IMR-90 (cell line): Measurements from ENCODE around the gene GPRASP1. TPM values are rescaled to one million over a fixed set of nuclear protein-coding genes. Genes with fewer than 3 reads are reported as not detected.

Experiments used
- ATAC-seq: fragments of 200-7000 bp; cut with Tn5 transposase; 2 replicates; pipeline ENCODE4 v1.9.1; 2020; ENCODE audit warnings: low read depth, mild to moderate bottlenecking, moderate library complexity
- BruUV-seq: library from RNA; stranded (reverse); fragments of 400-500 nt; replicated peaks from 2 replicates; lab custom pipeline; 2021; lab: Mats Ljungman, UMichigan
- CTCF ChIA-PET: fragments of 300-600 bp; formaldehyde crosslinking; extraction: SDS; loops from one replicate; lab custom pipeline; 2021; ENCODE audit warnings: antibody characterized with exemption; lab: Yijun Ruan, JAX
- POLR2A ChIA-PET: fragments of 300-600 bp; sonication (Branson Sonifier 250); formaldehyde crosslinking; loops from one replicate; lab custom pipeline; 2022; ENCODE audit warnings: antibody characterized with exemption; ENCODE audit not compliant: unreplicated experiment; lab: Charles Lee
- DNase-seq: peaks from one replicate; pipeline ENCODE4 v3.0.0; 2013
- H2AFZ ChIP-seq: replicated peaks from 2 replicates; pipeline ENCODE3; 2013; ENCODE audit warnings: low read length, mild to moderate bottlenecking; ENCODE audit not compliant: poor library complexity
- H2AK5ac ChIP-seq: 2 replicates; pipeline ENCODE4 v1.6.1; 2013; ENCODE audit warnings: low read depth, low read length, inconsistent platforms
- H2AK9ac ChIP-seq: replicated peaks from 2 replicates; pipeline ENCODE3; 2013; ENCODE audit warnings: mild to moderate bottlenecking, low read depth, low read length, moderate library complexity; ENCODE audit not compliant: poor library complexity
- H2BK120ac ChIP-seq: 2 replicates; pipeline ENCODE4 v1.6.1; 2013; ENCODE audit warnings: low read depth, low read length, inconsistent platforms
- H2BK15ac ChIP-seq: 3 replicates; pipeline ENCODE4 v1.6.1; 2013; ENCODE audit warnings: low read depth, low read length, inconsistent platforms
- H2BK20ac ChIP-seq: 2 replicates; pipeline ENCODE4 v1.6.1; 2013; ENCODE audit warnings: low read depth, mild to moderate bottlenecking, inconsistent platforms, low read length, moderate library complexity
- H2BK5ac ChIP-seq: 2 replicates; pipeline ENCODE4 v1.6.1; 2013; ENCODE audit warnings: mild to moderate bottlenecking, low read depth, low read length, inconsistent platforms; ENCODE audit not compliant: poor library complexity, severe bottlenecking
- H3K14ac ChIP-seq: replicated peaks from 2 replicates; pipeline ENCODE4 v1.6.1; 2013; ENCODE audit warnings: low read depth, low read length, inconsistent platforms
- H3K18ac ChIP-seq: 2 replicates; pipeline ENCODE4 v1.6.1; 2013; ENCODE audit warnings: low read depth, low read length, control low read depth
- H3K23ac ChIP-seq: 2 replicates; pipeline ENCODE4 v1.6.1; 2013; ENCODE audit warnings: low read depth, low read length, inconsistent platforms
- H3K27ac ChIP-seq: 2 replicates; pipeline ENCODE4 v1.5.1; 2013; ENCODE audit warnings: mild to moderate bottlenecking, control low read depth, low read length; ENCODE audit not compliant: insufficient read depth
- H3K27me3 ChIP-seq: 2 replicates; pipeline ENCODE4 v1.6.1; 2013; ENCODE audit warnings: low read length; ENCODE audit not compliant: control insufficient read depth, insufficient read depth
- H3K36me3 ChIP-seq: 2 replicates; pipeline ENCODE4 v1.6.1; 2013; ENCODE audit warnings: low read length, mixed read lengths; ENCODE audit not compliant: control insufficient read depth, insufficient read depth
- H3K4ac ChIP-seq: 2 replicates; pipeline ENCODE4 v1.6.1; 2013; ENCODE audit warnings: low read depth, low read length, inconsistent platforms
- H3K4me1 ChIP-seq: 2 replicates; pipeline ENCODE4 v1.6.1; 2013; ENCODE audit warnings: low read length, mixed read lengths; ENCODE audit not compliant: control insufficient read depth, insufficient read depth
- H3K4me2 ChIP-seq: 2 replicates; pipeline ENCODE4 v1.6.1; 2013; ENCODE audit warnings: low read depth, mild to moderate bottlenecking, control low read depth, low read length, moderate library complexity
- H3K4me3 ChIP-seq: 2 replicates; pipeline ENCODE4 v1.5.1; 2013; ENCODE audit warnings: low read depth, mild to moderate bottlenecking, control low read depth, low read length, moderate library complexity; ENCODE audit not compliant: insufficient read depth
- H3K56ac ChIP-seq: 2 replicates; pipeline ENCODE4 v1.6.1; 2013; ENCODE audit warnings: low read length, inconsistent platforms; ENCODE audit not compliant: insufficient read depth; ENCODE audit errors: extremely low read depth
- H3K79me1 ChIP-seq, 2 experiments: 2 replicates each; pipeline ENCODE4 v1.6.1; 2013; ENCODE audit warnings: low read length in 2 of 2, inconsistent platforms in 1 of 2, low read depth in 1 of 2
- H3K9ac ChIP-seq: 2 replicates; pipeline ENCODE4 v1.6.1; 2013; ENCODE audit warnings: low read depth, low read length, control low read depth
- H3K9me1 ChIP-seq: 2 replicates; pipeline ENCODE4 v1.6.1; 2013; ENCODE audit warnings: low read length, inconsistent platforms; ENCODE audit not compliant: insufficient read depth
- H3K9me3 ChIP-seq: 2 replicates; pipeline ENCODE4 v1.6.1; 2013; ENCODE audit warnings: low read length; ENCODE audit not compliant: control insufficient read depth, insufficient read depth
- H4K20me1 ChIP-seq: 2 replicates; pipeline ENCODE4 v1.6.1; 2013; ENCODE audit warnings: low read length, inconsistent platforms; ENCODE audit not compliant: insufficient read depth
- H4K5ac ChIP-seq: 2 replicates; pipeline ENCODE4 v1.6.1; 2013; ENCODE audit warnings: mild to moderate bottlenecking, low read depth, low read length, control low read depth
- H4K8ac ChIP-seq, 2 experiments: 2 replicates each; pipeline ENCODE4 v1.6.1; 2013; ENCODE audit warnings: low read depth in 2 of 2, low read length in 2 of 2, control low read depth in 1 of 2, inconsistent platforms in 1 of 2
- H4K91ac ChIP-seq: 2 replicates; pipeline ENCODE4 v1.6.1; 2013; ENCODE audit warnings: low read depth, low read length, inconsistent platforms; ENCODE audit not compliant: insufficient read depth
- BHLHE40 ChIP-seq: fragments of 150-350 bp; IDR thresholded peaks from 2 replicates; pipeline ENCODE4 v1.6.1; 2016; ENCODE audit warnings: mild to moderate bottlenecking, low read depth, low read length
- CEBPB ChIP-seq: IDR thresholded peaks from 2 replicates; pipeline ENCODE4 v1.6.1; 2012; ENCODE audit warnings: low read depth, low read length, improper control_type of control experiment
- CHD1 ChIP-seq: IDR thresholded peaks from 2 replicates; pipeline ENCODE4 v1.6.1; 2012; ENCODE audit warnings: low read depth, low read length, improper control_type of control experiment
- FOS ChIP-seq: fragments of 150-350 bp; IDR thresholded peaks from 2 replicates; pipeline ENCODE4 v1.6.1; 2016; ENCODE audit warnings: low read depth, low read length
- MAZ ChIP-seq: IDR thresholded peaks from 2 replicates; pipeline ENCODE4 v1.6.1; 2012; ENCODE audit warnings: low read depth, mild to moderate bottlenecking, low read length, improper control_type of control experiment, moderate library complexity, borderline replicate concordance
- MXI1 ChIP-seq: IDR thresholded peaks from 2 replicates; pipeline ENCODE4 v1.6.1; 2012; ENCODE audit warnings: low read depth, mild to moderate bottlenecking, low read length, moderate library complexity, borderline replicate concordance
- RAD21 ChIP-seq: IDR thresholded peaks from 2 replicates; pipeline ENCODE4 v1.6.1; 2012; ENCODE audit warnings: low read length, improper control_type of control experiment
- RCOR1 ChIP-seq: IDR thresholded peaks from 2 replicates; pipeline ENCODE4 v1.6.1; 2012; ENCODE audit warnings: mild to moderate bottlenecking, low read length, improper control_type of control experiment; ENCODE audit not compliant: insufficient replicate concordance
- RFX5 ChIP-seq: IDR thresholded peaks from 2 replicates; pipeline ENCODE4 v1.8.0; 2012; ENCODE audit warnings: low read depth, mild to moderate bottlenecking, low read length, moderate library complexity
- WGBS, 2 experiments: methylation state at CpG; one replicate each; pipeline versions ENCODE4 v1.1.5 to v1.1.7; 2013; ENCODE audit warnings: missing lambda C conversion rate in 2 of 2; ENCODE audit not compliant: insufficient read length in 1 of 2; ENCODE audit errors: extremely low coverage in 2 of 2; 5-methylcytosine and 5-hydroxymethylcytosine counted together
- dilution Hi-C: fragments of 300-500 bp; cut with HindIII; formaldehyde crosslinking; loops from one replicate; pipeline ENCODE4 v1.14.3; 2018; ENCODE audit warnings: low sequenced_read_pairs; ENCODE audit not compliant: unreplicated experiment
- in situ Hi-C: fragments of 300-500 bp; cut with MboI; formaldehyde crosslinking; loops from 3 replicates; pipeline ENCODE4 v1.14.3; 2019; ENCODE audit warnings: low sequenced_read_pairs, inconsistent platforms, mixed read lengths
- intact Hi-C: fragments of 100-400 bp; cut with micrococcal nuclease; formaldehyde crosslinking; loops from 2 replicates; pipeline ENCODE4 v1.10.0; 2022
- polyA plus RNA-seq, 3 experiments: library from polyadenylated mRNA; depleted of rRNA; stranded (reverse); fragments of >200 nt; gene quantifications; 2 replicates each; pipeline ENCODE4 v1.2.3, GENCODE V29; 2012; ENCODE audit warnings: low replicate concordance in 1 of 3
- total RNA-seq: library from RNA; depleted of rRNA; stranded (reverse); fragments of >200 nt; gene quantifications from 2 replicates; pipeline ENCODE4 v1.2.3, GENCODE V29; 2012
- TF ChIP-seq, protein P1 (sequence below): conservative IDR thresholded peaks from 2 replicates; pipeline ENCODE4 v1.5.1; 2012; ENCODE audit warnings: mild to moderate bottlenecking, low read depth, low read length, improper control_type of control experiment

The GPRASP1 gene
- total and polyA plus RNA-seq, 2 of the 4 experiments (the other 2 are of a cell fraction) = 1.3 to 1.5 TPM

DNA sequence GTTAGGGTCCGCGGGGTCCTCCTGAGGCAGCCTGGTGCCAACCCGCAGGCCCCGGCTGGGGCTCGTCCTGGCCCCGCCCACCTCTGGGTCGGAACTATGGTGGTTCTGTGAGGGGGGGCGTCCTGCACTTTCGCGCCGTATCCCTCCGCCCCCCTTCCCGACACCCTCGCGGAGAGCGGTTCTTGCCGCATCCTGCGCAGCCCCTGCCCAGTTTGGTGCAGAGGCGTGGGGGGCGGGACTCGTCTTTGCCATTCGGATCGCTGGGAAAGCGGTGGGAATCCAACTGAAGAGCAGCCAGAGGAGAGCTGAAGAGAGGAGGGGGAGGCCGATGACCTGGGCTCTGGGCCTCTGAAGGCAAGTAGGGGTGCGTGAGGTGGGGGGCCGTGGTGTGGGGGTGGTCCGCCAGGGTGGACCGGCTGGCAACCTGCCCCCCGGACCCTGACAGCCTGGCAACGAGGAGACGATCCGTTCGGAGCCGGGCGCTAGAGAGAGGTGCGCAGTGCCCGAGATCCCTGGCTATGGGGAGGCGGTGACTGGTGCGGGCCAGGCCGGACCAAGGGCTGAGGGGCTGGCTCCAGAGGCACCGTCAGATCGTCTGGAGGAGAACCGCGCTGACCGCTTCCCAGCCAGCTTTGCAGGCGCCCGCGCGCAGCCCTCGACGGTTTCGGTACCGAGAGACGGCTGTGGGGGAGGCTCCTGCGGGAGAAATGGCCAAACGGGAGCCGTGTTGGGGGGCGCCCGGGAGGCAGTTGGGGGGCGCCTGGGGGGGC is at the start of gene GPRASP1 (continued):
- TF ChIP-seq, protein P1, sequence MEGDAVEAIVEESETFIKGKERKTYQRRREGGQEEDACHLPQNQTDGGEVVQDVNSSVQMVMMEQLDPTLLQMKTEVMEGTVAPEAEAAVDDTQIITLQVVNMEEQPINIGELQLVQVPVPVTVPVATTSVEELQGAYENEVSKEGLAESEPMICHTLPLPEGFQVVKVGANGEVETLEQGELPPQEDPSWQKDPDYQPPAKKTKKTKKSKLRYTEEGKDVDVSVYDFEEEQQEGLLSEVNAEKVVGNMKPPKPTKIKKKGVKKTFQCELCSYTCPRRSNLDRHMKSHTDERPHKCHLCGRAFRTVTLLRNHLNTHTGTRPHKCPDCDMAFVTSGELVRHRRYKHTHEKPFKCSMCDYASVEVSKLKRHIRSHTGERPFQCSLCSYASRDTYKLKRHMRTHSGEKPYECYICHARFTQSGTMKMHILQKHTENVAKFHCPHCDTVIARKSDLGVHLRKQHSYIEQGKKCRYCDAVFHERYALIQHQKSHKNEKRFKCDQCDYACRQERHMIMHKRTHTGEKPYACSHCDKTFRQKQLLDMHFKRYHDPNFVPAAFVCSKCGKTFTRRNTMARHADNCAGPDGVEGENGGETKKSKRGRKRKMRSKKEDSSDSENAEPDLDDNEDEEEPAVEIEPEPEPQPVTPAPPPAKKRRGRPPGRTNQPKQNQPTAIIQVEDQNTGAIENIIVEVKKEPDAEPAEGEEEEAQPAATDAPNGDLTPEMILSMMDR = no peak
- TF ChIP-seq CHD1 = no peak

DNA sequence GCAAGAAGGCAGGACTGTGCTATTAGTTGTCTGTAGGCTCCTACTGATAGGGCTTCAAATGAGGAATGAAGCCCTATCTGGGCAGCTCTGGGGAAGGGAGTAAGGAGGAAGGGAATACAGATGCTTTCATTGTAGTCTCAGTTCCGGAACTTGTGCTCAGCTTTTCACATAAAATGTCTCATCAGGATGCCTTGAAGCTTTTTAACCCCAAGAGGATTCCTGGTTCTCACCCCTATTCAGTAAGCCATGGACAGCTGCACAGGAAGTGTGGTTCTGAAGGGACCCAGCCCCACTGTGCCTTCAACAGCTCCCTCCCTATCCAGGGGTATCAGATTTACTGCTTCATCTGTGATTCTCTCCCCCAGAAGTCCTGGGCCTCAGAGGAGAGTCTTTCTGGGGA is 47.0 kb upstream of the GPRASP1 start:
- ChIA-PET CTCF (no interaction called here), POLR2A (no interaction called here)
- Histone ChIP-seq H2AK5ac (no peak overlapping the region), H3K23ac (no peak overlapping the region), H2BK120ac (no peak overlapping the region), H3K14ac (no peak overlapping the region), H3K9me3 (no peaks in the 10 kb centered on the region), H3K4me1 (no peaks in the 10 kb centered on the region; the same call in 1 of the 2 replicates), H3K56ac (no peak overlapping the region), H3K79me1 (peaks cover 0 to 18% of the 10 kb centered on the region in 2 experiments; a peak in 3 of 4 replicates), H2BK5ac (no peak overlapping the region), H3K4me3 (no peak overlapping the region), H3K4ac (no peak overlapping the region), H3K27ac (no peak overlapping the region), H4K5ac (no peak overlapping the region), H2AK9ac (no peak overlapping the region), H2BK20ac (no peak overlapping the region), H3K9me1 (peaks cover 5% of the 10 kb centered on the region; the same call in 1 of the 2 replicates), H3K36me3 (peaks cover 4% of the 10 kb centered on the region; the same call in 1 of the 2 replicates), H4K91ac (no peak overlapping the region), H3K27me3 (no peaks in the 10 kb centered on the region; the same call in 1 of the 2 replicates), H4K20me1 (no peaks in the 10 kb centered on the region), H4K8ac (no peak overlapping the region), H2BK15ac (no peak overlapping the region), H3K18ac (no peak overlapping the region), H3K9ac (no peak overlapping the region), H2AFZ (no peak overlapping the region), H3K4me2 (no peak overlapping the region)
- dilution Hi-C loops = no loop called here
- in situ Hi-C loops = no loop called here
- ATAC-seq (no peak), DNase-seq (no peak)
- WGBS, 2 experiments = 67% methylated on average over 1 of the region's 1 CpG; no CpG with 5 or more reads in 1 of the 2 experiments
- no TSS peak for BruUV-seq
- intact Hi-C loops = loop anchor here (5.0 kb wide), 1 partner anchor 48 kb away; the partner anchor contains the start of gene GPRASP1
- TF ChIP-seq BHLHE40 = no peak
- TF ChIP-seq RFX5 = no peak
- TF ChIP-seq RAD21 = no peak
- no peak for TF ChIP-seq CHD1
- TF ChIP-seq CEBPB = no peak
- TF ChIP-seq, protein P1 = no peak
- TF ChIP-seq FOS = no peak
- TF ChIP-seq MXI1 = no peak
- TF ChIP-seq MAZ = no peak
- TF ChIP-seq RCOR1 = no peak
